Renal cortical epithelial cell (primary cell): Measurements from ENCODE around the gene TMEM222. TPM values are rescaled to one million over a fixed set of nuclear protein-coding genes. Genes with fewer than 3 reads are reported as not detected.

ENCODE experiments used
- DNase-seq: peaks from one replicate; pipeline ENCODE4 v3.0.0-alpha.2; 2011; ENCODE audit warnings: low read depth
- total RNA-seq: library from RNA; depleted of rRNA; stranded (reverse); fragments of >200 nt; gene quantifications from 2 replicates; pipeline ENCODE4 v1.2.3, GENCODE V29; 2014

Gene TMEM222
- total RNA-seq, 1 donor from 2014 or later, result 30.8 TPM

DNA sequence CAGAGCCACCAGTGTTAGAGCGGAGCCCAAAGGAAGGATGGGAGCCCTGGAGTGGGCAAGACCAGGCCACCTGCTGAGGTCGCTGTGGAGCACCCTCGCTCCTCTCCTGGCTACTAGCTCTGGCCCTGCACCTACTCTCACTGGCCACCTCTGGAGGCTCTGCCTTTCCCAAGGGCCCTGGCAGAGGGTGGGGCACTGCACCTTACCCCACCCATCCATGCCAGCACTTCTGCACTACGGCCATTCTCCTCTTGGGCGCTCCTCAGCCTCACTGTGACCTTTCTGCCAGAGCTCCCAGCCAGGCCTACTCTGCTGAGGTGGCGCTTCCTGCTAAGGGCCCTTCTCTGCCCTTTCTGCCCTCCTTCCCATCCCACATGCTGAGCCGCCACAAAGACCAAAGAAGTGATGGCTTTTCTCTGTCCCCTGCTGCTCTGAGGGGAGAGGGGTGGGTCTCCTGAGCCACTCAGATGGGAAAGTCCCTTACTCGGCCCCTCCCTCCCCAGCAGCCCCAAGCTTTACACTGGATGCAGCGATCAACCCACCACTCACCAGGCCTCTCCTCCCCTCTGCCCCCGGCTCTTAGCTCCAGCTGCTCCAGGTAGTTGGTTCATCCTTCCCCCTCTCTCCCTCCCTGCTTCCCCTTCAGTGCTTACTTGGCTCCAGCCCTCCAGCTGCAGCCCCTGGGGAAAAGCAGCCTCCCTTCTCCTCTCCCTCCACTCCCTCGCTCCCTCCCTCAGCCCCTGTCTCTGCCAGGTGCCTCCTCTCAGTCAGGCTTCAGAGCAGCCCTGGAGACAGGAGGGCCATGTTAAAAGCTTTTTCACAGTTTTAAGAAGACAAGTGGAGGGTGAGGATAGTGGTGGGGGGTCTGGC, 14.8 kb upstream of the TMEM222 start:
- no peak for DNase-seq

DNA sequence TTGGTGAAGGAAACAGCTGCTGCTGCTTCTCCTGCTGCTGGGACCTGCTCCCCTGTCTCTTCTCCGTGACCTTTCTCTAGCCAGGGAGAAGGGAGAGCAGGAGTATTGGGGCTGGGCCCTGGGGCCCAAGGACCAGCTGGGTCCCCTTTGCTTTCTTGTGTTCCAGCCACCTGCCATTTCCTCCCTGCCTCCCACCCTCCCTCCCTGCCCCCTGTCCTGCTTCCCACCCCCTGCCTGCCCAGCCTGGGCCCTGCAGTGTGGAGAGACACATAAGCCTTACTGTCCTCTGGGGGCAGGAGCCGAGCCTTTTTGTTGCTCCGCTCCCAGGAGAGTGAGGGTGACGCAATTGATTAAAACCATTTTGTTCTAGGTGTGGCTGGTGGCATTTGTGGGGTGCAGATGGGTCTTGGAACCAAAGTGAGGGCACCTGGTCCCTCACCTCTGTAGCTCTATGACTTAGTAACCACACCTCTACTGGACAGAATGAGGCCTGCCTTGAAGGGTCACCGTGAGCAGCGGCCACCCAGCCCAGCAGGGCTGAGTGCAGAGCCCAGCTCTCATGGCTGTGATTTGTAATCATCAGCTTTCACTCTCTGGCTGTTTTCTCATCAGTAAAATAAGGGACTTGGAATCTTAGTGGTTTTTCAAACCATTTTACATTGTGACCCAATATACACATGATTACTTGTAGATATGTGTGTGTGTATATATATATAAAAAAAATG, 13.9 kb upstream of the TMEM222 start:
- DNase-seq, result no peak

GRCh38 chr1:27314169-27314568, 7.8 kb upstream of the TMEM222 start:
- no peak for DNase-seq

DNA sequence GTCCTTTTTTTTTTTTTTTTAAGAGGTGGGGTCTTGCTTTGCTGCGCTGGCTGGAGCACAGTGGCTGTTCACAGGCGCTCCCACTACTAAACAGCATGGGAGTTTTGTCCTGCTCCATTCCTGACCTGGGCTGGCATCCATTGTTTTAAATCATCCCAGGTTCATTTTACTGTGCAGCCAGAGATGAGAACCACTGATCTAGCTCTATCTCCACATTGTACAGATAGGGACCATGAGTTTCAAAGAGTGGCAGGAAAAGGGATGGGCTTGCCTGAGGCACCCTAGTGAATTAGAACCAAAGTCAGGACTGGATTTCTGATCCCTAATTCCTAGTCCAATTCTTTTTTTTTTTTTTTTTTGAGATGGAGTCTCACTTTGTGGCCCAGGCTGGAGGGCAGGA, 7.2 kb upstream of the TMEM222 start:
- no peak for DNase-seq

GRCh38 chr1:27316860-27317259, 5.1 kb upstream of the TMEM222 start:
- DNase-seq, result no peak

GRCh38 chr1:27318136-27318535, 3.8 kb upstream of the TMEM222 start:
- DNase-seq, result no peak

DNA sequence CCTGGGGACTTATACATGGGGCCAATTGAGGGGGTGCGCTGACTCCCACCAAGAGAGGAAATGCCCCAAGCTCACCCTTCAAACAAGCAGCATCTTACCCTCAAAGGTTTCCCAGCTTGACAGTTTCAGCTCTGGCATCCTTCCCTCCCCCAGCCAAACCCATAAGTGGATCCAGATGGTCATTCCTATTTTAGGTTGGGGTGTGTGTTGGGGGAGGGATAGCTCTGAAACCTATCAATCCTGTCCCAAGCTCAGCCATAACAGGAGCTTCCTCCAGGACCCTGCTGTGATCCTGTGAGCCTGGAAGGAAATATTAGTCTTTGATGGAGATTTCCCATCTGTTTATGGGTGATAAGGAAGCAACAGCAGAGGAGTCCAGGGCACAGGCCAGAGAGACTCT, 3.4 kb upstream of the TMEM222 start:
- DNase-seq, result no peak

DNA sequence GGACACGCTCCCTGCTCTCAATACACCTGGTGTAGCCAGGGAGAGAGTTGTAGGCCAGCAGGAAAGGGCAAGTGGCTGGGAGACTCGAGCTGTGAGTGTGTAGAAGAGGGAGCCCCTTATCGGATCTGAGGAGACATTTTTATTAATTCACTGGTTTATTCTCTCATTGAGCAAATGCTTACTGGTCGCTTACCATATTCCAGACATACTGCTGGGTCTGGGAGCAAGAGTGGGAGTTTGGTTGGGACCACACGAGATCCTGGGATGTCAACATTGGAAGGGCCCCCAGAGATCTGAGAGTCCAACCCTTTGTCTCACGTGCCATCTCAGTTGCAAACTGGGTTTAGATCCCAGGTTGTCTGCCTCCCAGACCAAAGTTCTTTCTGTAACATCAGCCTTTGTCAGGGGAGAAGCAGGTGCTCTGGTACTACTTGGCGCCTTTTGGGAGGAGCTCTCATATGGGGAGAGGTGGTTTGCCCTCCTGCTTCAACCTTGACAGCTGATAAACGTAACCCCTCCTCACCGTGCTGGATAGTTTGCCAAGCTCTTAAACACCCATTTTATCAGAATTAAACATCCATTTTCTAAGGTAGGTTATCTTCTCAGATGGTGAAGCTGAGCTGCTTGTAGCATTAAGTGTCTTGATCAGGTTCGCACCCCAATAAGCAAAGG, 742 bp downstream of the TMEM222 start:
- DNase-seq, result no peak

DNA sequence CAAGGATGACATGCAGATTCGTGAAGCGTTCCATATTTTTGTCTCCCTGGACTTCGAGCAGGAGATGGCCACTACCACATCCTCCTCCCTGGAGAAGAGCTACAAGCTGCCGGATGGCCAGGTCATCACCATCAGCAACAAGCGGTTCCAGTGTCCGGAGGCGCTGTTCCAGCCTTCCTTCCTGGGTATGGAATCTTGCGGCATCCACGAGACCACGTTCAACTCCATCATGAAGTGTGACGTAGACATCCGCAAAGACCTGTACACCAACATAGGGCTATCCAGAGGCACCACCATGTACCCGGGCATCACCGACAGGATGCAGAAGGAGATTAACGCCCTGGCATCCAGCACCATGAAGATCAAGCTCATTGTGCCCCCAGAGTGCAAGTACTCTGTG, 3.3 kb downstream of the TMEM222 start:
- DNase-seq, result no peak

DNA sequence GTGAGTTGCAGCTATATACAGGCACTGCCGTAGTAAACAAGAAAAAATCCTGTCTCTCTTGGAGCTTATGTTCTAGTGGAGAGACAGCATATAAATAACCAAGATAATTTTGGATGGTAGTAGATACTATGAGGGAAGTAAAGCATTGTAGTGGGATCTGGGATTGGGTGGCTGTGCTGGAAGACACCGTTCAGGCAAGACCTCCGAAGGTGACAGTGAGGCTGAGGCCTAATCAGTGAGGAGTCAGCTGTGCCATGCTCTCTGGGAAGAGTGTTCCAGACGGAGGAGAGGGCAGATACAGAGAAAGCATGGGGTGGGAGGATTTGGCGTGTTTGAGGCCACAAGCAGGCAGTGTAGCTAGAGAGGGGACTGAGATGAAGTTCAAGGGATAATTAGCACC, 6.0 kb downstream of the TMEM222 start:
- DNase-seq, result no peak

GRCh38 chr1:27330786-27331185, 8.8 kb downstream of the TMEM222 start:
- DNase-seq, result no peak

GRCh38 chr1:27331426-27331825, 9.5 kb downstream of the TMEM222 start:
- DNase-seq, result no peak

DNA sequence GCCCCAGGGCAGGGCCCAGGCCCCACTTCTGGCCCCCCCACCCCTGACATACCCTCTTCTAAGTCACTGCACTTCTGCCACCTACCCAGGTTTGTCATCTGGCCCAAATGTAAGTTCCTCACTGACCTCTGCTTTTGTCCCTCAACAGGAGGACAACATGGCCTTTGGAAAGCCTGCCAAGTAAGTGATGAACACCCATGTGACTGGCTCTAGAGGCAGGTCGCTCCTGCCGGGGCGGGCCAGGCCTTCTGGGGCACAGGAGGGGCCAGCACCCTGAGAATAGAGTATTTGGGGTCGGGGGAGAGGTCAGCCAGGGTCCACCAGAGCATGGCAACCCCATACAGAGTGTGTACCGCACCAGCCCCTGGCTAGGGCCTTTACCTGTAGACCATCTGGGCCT, 10.0 kb downstream of the TMEM222 start:
- DNase-seq, result no peak

DNA sequence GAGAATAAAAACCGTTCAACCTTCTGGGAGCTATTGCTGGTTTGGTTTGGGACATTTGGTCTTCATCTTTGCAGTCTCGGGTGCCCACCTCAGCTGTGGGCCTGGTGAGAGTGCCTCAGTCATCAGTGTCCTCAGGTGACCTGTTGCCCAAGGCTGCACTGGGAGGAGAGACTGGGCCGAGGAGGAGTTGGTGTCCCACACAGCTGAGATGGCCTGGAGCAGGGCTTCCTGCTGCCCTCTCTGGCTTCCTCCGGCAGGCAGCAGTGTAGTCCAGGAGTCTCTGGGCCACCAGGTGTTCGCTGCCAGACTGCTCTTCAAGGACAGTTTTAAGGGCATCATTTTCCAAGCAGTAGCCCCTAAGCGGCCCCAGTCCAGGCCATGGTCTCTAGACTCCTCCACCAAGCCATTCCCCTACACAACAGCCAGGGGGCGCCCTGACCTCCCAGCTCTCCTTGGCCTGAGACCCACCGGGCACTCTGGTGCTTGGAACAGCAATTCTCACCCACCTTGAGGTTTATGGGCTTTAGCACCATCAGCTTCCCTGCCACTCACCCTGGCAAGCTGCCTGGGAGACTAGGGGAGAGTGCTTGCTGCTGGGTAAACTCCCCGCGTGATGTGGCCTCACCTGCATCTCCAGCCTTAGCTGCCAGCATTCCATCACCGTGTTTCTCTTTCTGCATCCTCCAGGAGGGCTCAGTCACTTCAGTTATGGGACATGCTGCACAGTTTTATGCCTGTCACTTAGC, 10.7 kb downstream of the TMEM222 start:
- DNase-seq, result no peak

GRCh38 chr1:27333717-27334279, 11.8 kb downstream of the TMEM222 start:
- DNase-seq, result no peak

- no peak for DNase-seq
These were observed 13.8 kb downstream of the TMEM222 start for GRCh38 chr1:27335506-27336422.

- DNase-seq, result no peak
These were observed 14.8 kb downstream of the TMEM222 start for GRCh38 chr1:27336756-27337155.

- DNase-seq, result no peak
These were observed 16.8 kb downstream of the TMEM222 start for GRCh38 chr1:27338751-27339150.

GRCh38 chr1:27339213-27339612, 17.2 kb downstream of the TMEM222 start:
- no peak for DNase-seq

DNA sequence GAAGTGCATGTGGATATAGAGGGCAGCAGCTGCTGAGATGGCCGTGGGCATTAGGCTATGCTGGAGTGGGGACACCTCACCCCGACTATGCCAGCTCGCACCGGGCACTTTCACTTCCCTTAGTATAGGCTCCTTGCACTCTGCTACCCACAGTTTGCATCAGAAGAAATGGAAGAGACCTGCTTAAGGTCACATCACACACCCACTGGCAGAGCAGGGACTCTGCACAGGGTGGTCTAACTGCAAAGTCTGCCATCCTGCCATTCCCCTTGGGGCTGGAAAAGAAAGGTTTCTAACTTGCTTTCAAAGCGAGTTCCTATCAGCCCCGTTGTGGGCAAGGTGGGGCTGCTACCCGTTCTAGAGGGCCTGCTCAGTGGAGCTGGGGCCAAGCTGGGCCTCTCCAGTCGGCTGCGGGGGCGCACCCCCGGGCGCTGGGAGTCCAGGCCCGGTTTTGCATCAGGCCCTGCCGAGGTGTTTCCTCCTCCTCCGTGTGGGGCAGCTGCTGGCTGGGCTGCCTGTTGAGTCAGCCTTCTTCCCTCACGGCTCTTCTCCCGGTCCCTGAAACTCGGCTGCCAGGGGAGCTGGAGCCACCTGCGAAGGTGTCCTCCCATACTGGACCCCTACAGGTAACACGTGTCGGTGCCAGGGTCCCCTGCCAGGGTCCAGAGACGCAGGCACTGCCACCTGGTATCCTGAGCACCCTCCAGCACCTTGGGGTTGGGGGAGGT, 19.7 kb downstream of the TMEM222 start, which contains the start of gene SYTL1:
Gene SYTL1, plus strand, starts transcription at position 498 of the 728 bp plus-strand sequence. CDS start 3,313 bp downstream, outside the sequence.
- peak; percentile 56 for DNase-seq
